IPS-18a (cell line): ENCODE results near the gene RPL31.
A peak's percentile ranks its signal among the peaks of the same experiment; 100 is the strongest.

Source experiments
- H3K27ac ChIP-seq: one replicate; pipeline ENCODE4 v1.5.1; 2013; ENCODE audit warnings: low read length
- H3K27me3 ChIP-seq: one replicate; pipeline ENCODE4 v1.6.1; 2013; ENCODE audit warnings: mild to moderate bottlenecking, low read length; ENCODE audit not compliant: control insufficient read depth, insufficient read depth
- H3K36me3 ChIP-seq: one replicate; pipeline ENCODE4 v1.6.1; 2013; ENCODE audit warnings: low read depth, low read length; ENCODE audit not compliant: control insufficient read depth
- H3K4me1 ChIP-seq: one replicate; pipeline ENCODE4 v1.6.1; 2013; ENCODE audit warnings: low read depth, low read length; ENCODE audit not compliant: control insufficient read depth
- H3K4me3 ChIP-seq: one replicate; pipeline ENCODE4 v1.5.1; 2013; ENCODE audit warnings: low read length
- H3K9ac ChIP-seq: one replicate; pipeline ENCODE4 v1.6.1; 2013; ENCODE audit warnings: mild to moderate bottlenecking, low read length, moderate library complexity
- H3K9me3 ChIP-seq: one replicate; pipeline ENCODE4 v1.6.1; 2013; ENCODE audit warnings: low read depth, low read length; ENCODE audit not compliant: control insufficient read depth

RPL31 gene

DNA sequence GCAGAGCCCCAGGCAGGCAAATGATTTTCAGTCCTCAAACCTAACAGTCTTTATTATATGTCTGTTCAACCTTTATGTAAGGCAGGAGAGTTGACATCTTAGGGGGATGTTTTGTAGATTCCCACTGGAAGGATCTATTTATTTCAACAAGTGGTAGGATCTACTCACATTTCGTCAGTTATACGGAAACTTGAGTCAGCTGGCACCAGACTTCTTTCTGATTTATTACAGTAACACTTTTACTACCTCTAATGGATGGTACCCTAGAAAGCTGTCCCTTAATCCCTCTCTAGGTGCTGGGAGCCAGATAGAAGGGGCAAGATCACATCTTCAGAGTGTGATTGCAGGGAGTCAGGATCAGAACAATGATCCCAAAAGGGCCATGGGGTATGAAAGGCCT, 2.1 kb upstream of the RPL31 start:
- H3K9me3 ChIP-seq: no peaks in the 10 kb centered on the region
- H3K4me3 ChIP-seq: no peak overlapping the region
- no peak overlapping the region for H3K27ac ChIP-seq
- peaks cover 9% of the 10 kb centered on the region for H3K27me3 ChIP-seq
- no peak overlapping the region for H3K9ac ChIP-seq
- H3K36me3 ChIP-seq: peaks cover 22% of the 10 kb centered on the region
- peaks cover 8% of the 10 kb centered on the region for H3K4me1 ChIP-seq

DNA sequence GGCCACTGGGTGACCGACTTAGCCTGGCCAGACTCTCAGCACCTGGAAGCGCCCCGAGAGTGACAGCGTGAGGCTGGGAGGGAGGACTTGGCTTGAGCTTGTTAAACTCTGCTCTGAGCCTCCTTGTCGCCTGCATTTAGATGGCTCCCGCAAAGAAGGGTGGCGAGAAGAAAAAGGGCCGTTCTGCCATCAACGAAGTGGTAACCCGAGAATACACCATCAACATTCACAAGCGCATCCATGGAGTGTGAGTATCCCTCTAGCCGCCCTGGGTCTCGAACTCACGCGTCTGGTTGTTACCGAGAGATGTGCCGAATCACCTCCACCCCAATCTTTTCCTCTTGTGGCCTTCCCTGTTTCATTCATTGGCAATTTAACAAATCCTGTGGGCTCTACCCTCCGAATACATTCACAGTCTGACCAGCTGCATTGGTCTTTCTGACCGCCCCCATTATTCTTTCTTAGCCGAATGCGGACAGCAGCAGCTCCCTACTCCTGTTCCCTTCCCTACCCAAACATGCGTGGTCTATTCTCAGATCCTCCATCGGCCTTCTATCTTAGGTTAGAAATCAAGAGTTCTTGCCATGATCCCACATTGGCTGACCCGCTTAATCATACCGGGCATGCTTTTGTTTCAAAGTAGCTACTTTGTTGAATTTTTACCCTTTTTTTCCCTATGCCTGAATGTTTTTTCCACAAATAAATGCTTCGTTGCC, 631 bp downstream of the RPL31 start:
- Histone ChIP-seq H3K9ac (peak overlapping the region; percentile 98), H3K4me1 (peaks cover 8% of the 10 kb centered on the region), H3K27ac (peak overlapping the region; percentile 86), H3K9me3 (no peaks in the 10 kb centered on the region), H3K36me3 (peaks cover 49% of the 10 kb centered on the region), H3K4me3 (peak overlapping the region; percentile 96), H3K27me3 (peaks cover 9% of the 10 kb centered on the region)

- H3K9me3 ChIP-seq: no peaks in the 10 kb centered on the region
- peaks cover 55% of the 10 kb centered on the region for H3K36me3 ChIP-seq
- peak overlapping the region; percentile 96 for H3K4me3 ChIP-seq
- H3K4me1 ChIP-seq: peaks cover 8% of the 10 kb centered on the region
- H3K27ac ChIP-seq: peak overlapping the region; percentile 86
- peaks cover 9% of the 10 kb centered on the region for H3K27me3 ChIP-seq
- peak overlapping the region; percentile 98 for H3K9ac ChIP-seq
These were observed 1.2 kb downstream of the RPL31 start for GRCh38 chr2:101003278-101003775.

DNA sequence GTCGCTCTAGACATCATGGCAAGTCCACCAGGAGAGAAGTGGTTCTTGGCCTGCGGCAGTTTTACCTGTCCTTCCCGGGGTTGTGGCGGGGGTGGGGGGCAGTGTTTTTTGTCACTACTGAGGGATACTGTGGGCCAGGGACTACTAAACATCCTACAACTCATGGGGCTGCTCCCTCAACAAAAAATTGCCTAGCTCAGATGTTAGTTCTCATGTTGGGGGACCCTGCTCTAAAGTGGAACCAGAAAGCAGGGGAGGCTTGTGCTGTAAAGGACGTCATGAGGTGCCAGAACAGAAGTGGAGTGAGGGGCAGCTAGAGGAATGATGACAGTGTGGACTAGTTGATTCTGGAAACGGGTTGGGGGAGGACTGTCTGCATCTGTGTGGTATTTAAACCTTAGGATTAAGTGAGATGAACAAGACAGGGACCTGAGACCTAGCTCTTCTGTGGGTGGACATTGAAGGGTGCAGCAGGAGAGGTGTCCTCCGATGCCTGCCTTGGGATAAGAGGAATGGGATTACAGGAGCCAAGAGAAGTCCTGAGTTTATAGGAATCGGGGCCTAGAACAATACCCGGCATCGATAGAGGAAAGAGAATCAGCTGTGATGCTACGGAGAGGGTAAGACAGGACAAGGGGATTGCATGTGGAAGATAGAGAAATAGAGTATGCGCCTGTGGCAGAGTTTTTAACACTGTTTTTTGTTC, 2.7 kb downstream of the RPL31 start:
- H3K27ac ChIP-seq: no peak overlapping the region
- no peaks in the 10 kb centered on the region for H3K9me3 ChIP-seq
- peaks cover 9% of the 10 kb centered on the region for H3K27me3 ChIP-seq
- peaks cover 8% of the 10 kb centered on the region for H3K4me1 ChIP-seq
- peak overlapping the region; percentile 98 for H3K9ac ChIP-seq
- H3K36me3 ChIP-seq: peaks cover 56% of the 10 kb centered on the region
- peak overlapping the region; percentile 96 for H3K4me3 ChIP-seq

- H3K36me3 ChIP-seq: peaks cover 60% of the 10 kb centered on the region
These were observed 4.1 kb downstream of the RPL31 start for GRCh38 chr2:101006065-101006715.

DNA sequence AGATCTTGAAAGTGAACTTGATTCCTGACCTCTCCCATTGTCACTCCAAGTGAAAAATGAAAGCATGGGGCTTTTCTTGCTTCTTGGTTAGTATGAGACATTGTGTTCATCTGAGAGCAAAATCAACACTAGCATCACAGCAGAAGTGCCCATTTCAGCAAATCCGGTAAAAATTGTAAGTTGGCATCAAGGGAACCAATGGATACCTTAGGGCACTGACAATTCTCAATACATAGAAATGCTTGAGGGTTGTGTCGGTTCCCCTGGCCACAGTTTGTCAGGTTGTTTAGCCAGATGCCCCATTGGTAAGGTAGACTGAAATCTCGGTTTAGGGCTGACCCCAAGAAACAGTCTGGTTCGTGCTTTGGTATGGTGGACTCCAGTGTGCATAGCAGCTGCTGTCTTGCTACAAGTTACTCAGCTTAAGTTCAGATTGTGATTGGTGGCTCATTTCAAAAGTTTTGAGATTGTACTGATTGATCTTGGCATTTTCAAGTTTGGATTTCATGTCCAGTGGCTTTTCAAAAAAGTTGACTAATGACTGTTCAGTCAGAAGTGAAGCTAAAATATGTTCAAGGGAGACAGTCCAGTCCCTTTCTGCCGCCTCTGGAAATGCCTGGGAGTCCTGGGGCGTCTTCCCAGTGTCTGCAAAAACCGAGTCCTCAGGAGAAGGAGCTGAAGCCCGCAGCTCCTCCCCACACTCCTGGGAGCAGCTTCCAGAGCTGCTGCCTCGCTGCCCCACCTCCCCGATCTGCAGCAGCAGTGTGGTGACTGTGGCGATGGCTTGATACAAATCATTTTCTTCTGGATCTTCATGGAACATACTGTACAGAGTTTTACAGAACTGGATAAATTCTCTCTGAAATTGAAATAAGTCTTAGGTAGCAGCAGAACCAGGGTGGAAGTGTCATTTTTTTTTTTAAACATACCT, 5.6 kb downstream of the RPL31 start:
- Histone ChIP-seq H3K9me3 (no peaks in the 10 kb centered on the region), H3K9ac (no peak overlapping the region), H3K27me3 (no peaks in the 10 kb centered on the region), H3K27ac (no peak overlapping the region), H3K36me3 (peaks cover 63% of the 10 kb centered on the region), H3K4me1 (peaks cover 8% of the 10 kb centered on the region), H3K4me3 (no peak overlapping the region)

More at GRCh38 chr2:101006065-101006715, 4.1 kb downstream of the RPL31 start:
- Histone ChIP-seq H3K27me3 (peaks cover 3% of the 10 kb centered on the region), H3K9me3 (no peaks in the 10 kb centered on the region), H3K4me1 (peaks cover 8% of the 10 kb centered on the region), H3K9ac (no peak overlapping the region), H3K4me3 (no peak overlapping the region), H3K27ac (no peak overlapping the region)

- no peaks in the 10 kb centered on the region for H3K9me3 ChIP-seq
- H3K9ac ChIP-seq: no peak overlapping the region
- peaks cover 36% of the 10 kb centered on the region for H3K36me3 ChIP-seq
- H3K4me3 ChIP-seq: no peak overlapping the region
- no peak overlapping the region for H3K27ac ChIP-seq
- H3K4me1 ChIP-seq: no peaks in the 10 kb centered on the region
- no peaks in the 10 kb centered on the region for H3K27me3 ChIP-seq
These were observed 9.1 kb downstream of the RPL31 start for GRCh38 chr2:101011152-101011551.

DNA sequence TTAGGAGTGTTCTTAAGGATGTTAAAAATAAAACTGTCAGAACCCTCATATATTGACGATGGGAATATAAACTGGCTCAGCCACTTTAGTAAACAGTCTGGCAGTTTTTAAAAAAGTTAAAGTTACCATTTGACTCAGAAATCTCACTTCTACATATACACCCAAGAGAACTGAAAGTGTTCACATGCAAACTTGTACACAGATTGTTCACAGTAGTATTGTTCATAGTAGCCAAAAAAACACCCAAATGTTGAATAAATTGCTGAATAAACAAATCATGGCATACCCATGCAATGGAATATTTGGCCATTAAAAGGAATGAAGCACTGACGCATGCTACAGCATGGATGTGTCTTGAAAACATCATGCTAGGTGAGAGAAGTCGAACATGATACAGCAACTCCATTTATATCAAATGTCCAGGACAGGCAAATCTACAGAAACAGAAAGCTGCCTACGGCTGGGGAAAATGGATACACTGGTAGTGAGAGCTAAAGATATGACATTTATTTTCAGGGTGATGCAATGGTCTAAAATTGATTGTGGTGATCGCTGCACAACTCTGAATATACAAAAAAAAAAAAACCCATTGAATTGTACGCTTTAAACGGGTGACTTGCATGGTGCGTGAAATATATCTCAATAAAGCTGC, 10.1 kb downstream of the RPL31 start:
- Histone ChIP-seq H3K9ac (no peak overlapping the region), H3K27me3 (no peaks in the 10 kb centered on the region), H3K27ac (no peak overlapping the region), H3K9me3 (no peaks in the 10 kb centered on the region), H3K4me1 (no peaks in the 10 kb centered on the region), H3K36me3 (peaks cover 26% of the 10 kb centered on the region), H3K4me3 (no peak overlapping the region)

- H3K4me3 ChIP-seq: no peak overlapping the region
- H3K27ac ChIP-seq: no peak overlapping the region
- H3K4me1 ChIP-seq: no peaks in the 10 kb centered on the region
- no peak overlapping the region for H3K9ac ChIP-seq
- no peaks in the 10 kb centered on the region for H3K27me3 ChIP-seq
- peaks cover 20% of the 10 kb centered on the region for H3K36me3 ChIP-seq
- H3K9me3 ChIP-seq: no peaks in the 10 kb centered on the region
These were observed 10.7 kb downstream of the RPL31 start for GRCh38 chr2:101012706-101013181.

DNA sequence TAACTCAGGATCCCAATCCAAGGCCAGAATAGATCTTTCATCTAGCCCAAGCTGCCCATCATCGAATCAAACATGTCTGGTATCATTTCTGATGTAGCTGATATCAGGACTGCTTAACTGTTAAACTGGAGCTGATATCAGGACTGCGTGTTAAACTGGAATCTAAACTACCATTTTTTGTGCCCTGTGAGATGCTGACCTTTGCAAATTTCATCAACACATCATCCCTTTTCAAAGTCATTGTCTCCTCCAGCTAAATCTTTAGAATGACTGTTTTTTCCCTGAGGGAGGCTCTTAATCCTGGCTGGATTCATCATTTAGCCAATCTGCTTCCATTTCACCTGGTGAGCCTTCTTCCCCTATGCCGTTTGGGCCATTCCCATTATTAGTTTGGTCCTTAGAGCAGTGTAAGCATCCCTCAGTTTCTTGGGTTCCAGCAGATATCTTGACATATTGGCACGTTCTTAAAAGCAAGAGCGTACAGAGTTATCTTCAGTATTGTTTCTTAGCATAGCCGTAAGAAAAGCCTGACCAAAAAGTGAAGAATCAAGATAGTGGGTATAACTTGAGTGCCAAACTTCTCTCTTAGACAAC, 12.3 kb downstream of the RPL31 start:
- peaks cover 24% of the 10 kb centered on the region for H3K36me3 ChIP-seq
- no peak overlapping the region for H3K9ac ChIP-seq
- H3K4me3 ChIP-seq: no peak overlapping the region
- no peaks in the 10 kb centered on the region for H3K4me1 ChIP-seq
- no peak overlapping the region for H3K27ac ChIP-seq
- H3K27me3 ChIP-seq: no peaks in the 10 kb centered on the region
- H3K9me3 ChIP-seq: no peaks in the 10 kb centered on the region
